HG03097 (cell line): Measurements from ENCODE around the gene SF3A1.
"Not testable (repeated sequence)": the region's sequence is repeated elsewhere in the genome, so short reads cannot be mapped to it uniquely, and the experiment has no call there.

Source experiments
- ATAC-seq: cut with Tn5 transposase; IDR thresholded peaks from one replicate; pipeline ENCODE4 v1.9.1; 2021; ENCODE audit not compliant: unreplicated experiment, low FRiP score

The SF3A1 gene

DNA sequence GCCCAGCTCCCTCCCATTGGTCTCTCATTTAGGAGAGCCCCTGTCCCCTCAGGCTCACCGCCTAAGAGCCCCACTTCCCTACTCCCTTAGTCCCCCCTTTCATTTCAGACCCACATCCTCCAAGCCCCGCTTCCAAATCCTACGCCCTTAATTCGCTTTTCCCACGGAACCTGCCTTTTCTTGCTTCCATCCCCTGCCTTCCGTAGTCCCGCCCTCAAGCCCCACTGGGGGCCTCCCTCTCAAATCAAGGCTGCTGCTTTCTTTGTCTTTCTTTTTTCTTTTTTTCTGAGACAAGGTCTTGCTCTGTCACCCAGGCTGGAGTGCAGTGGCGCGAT lies 509 bp upstream of the SF3A1 start:
- ATAC-seq = no peak

DNA sequence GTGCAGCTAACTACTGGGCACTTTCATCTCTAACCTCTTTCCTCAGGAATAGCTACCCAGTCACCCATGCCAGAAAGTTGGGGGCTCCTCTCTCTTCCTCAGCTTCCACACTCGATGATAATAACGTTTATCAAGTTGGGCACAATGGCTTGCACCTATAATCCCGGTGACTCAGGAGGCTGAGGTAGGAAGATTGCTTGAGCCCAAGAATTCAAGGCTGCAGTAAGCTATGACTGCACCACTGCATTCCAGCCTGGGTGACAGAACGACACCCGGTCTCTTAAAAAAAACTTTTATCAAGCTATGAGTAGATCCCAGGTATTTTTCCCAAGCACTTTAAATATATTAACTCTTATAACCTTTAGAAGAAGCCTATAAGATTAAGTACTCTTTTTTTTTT lies 2.0 kb downstream of the SF3A1 start:
- no peak for ATAC-seq

DNA sequence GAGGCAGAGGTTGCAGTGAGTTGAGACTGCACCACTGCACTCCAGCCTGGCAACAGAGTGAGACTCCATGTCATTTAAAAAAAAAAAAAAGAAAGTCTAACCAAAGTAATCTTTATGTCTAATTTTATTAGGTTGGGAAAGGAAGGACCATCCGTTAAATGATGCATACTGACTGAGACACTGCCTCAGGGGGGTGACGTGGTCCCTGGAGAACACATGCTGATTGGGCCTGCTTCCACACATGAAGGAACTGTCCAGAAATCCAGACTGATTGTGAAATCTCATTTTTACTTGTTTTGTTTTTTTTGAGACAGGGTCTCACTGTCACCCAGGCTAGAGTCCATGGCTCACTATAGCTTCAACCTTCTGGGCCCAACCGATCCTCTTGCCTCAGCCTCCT lies 5.5 kb downstream of the SF3A1 start:
- no peak for ATAC-seq

DNA sequence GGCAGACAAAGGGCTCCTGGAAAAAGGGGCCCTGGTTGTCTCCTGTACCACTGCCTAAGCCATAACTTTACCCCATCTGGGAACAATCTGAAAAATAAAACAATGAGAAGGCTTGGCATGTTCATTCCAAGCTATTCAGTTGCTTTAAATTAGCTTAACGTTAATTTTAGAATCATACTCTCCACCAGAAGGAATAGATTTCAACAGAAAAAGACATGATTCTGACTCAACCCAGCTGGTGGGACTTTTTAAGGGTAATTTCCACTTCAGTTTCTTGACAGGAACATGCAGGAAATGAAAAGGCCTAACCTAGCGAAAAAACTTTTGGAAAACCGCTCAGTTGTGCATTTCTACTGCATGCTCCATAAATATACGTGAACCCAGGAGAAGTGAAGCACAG lies 7.9 kb downstream of the SF3A1 start:
- ATAC-seq = no peak

DNA sequence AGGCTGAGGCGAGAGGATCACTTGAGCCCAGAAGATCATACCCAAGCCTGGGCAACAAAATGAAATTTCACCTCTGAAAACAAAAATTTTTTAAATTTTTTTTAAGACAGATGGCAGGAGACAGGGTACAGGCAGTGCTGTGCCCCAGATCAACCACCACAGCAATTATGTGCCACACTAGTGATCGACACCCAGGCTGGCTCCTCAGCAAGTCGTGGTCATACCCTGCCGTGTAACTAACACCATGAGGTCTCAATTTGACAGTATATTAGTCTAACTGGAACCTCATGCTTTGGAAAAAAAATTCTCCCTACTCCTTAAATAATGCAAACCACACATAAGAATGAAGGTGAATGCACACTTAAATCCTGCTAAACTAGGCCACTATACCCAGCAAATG lies 8.3 kb downstream of the SF3A1 start:
- ATAC-seq = no peak

DNA sequence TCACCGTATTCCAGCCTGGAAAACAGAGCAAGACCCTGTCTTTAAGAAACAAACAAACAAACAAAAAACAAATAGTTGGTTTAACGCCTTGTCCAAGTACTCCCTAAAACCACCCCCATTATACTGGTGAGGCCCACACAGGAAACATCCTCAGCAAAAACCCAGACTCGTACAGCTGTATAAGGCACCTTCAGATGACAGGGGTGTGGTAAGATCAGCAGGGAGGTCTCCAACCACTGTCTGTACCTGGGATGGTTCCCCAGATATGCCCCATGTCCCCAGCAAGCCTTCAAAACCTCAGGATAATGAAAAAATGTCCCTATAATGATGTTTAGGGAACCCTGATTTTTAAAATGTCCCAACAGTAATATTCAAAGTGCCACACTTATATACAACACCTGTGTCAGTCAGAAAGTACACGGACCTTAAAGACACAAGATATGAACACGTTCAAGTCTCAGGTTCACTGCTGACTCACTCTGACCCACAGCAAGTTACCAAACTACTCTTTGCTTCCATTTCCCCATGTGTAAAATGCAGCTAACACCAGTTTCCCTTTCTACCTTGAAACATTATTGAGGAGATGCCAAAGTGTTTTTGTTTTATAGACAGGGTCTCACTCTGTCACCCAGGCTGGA lies 9.3 kb downstream of the SF3A1 start:
- ATAC-seq = no peak

DNA sequence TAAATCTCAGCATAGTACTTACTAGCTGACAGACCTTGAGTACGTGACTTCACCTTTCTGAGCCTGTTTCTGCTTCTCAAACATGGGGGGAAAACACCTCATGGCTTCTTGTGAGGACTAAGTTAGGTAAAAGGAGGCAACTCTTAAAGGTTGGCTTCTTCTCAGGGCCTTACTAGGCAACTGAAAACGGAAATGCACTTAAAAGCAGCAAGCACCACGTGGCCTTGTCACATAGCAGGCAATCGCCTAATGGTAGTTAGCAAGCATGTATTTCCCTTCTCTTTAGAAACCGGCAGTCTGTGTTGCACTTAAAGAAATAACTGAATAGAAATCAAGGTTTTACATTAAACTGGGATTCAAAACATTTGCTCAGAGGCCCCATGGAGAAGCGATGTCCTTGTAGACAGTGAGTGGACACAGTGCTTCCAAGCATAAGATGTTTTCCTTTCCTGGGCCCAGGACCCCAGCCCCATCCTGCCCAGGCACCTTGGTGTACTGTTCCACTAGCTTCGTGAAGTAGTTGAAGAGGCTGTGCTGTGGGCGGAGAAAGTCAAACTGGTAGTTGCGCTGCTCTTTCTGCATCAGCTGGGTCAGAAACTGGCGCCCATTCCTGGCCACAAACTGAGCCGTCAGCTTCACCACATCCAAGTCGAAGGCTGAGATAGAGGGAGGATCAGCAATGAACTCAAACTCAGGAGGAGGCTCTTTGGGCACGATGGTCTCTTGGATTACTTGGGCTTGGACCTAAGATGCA lies 12.1 kb downstream of the SF3A1 start:
- ATAC-seq = no peak

DNA sequence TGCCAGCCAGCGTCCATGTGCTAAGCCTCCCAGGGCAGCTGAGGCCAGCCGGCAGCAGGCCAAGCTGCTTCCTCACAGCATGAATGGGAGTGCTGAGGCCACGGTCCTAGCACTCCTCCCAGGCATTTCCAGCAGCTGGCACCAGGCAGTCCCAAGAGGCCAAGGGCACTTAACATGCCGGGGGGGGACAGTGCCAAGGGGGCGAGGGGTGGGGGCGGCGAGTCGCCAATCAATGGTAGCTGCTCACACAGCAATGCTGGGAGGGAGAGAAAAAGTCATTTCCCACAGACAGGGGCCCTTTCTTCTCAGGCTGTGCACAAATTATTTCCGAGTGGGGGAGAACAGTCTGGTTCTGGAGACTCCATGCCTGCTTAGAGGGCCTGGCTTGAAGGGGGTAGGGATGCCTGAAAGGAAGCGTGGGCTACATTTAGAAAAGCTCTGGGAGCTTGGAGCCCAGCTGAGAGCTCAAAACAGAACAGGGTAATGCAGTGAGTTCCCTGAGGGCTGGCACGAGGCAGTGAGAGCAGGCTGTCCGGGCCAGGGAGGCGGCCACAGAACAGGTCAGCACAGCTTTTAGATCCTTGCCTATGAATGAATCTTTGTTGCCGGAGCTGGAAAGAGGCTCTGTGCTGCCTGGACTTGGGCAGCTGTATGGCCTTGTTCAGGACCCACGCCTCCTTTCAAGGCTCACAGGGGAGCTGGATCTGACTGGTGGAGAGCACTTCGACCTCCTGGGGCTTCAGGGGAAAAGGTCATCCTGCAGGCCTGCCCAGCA lies 15.6 kb downstream of the SF3A1 start:
- no peak for ATAC-seq

DNA sequence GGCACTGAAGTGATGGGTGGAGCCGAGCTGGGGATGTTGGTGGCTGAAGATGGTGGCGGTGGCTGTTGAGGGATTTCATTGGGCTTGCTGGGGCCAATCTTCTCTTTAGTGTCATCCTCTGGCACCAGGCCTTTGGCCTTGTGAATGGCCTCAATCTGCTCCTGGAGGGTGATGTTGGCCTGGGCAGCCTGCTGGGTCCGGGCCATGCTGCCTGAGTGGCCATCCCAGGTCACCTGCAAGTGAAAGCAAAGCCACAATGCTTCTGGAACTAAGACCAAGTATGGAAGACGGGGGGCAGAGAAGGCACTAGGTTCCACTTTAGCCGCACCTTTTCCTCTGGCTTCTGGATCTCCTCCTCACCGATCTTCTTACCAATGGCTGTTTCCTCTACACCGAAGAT lies 17.9 kb downstream of the SF3A1 start:
- no peak for ATAC-seq

DNA sequence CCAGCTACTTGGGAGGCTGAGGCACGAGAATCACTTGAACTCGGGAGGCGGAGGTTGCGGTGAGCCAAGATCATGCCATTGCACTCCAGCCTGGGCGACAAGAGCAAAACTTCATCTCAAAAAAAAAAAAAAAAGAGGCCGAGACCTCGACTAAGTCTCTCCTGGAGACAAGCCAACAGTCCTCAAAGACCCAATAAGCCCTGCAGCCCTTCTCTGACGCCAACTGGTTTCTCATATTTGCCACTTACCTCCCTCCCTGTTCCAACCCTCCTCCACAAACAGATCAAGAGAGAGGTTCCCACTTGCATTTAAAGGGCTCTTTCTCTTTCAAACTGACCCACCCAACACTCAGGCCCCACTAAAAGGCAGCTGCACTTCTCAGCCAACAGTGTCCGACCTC lies 18.4 kb downstream of the SF3A1 start:
- ATAC-seq = not testable (repeated sequence)

DNA sequence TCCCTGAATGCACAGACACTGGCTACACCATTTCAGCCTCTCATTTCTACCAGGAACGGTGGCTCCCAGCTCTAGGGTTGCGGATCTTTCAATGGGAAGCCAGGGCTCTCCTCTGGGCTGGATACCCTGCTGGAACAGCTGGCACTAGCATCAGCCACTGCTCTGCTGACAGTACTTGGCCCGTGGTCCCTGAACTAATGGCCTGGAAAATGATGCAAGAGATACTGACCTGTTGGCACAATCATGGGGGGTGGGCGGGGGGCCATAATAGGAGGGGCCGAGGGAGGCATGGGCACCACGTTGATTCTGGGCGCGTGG lies 19.3 kb downstream of the SF3A1 start:
- no peak for ATAC-seq

DNA sequence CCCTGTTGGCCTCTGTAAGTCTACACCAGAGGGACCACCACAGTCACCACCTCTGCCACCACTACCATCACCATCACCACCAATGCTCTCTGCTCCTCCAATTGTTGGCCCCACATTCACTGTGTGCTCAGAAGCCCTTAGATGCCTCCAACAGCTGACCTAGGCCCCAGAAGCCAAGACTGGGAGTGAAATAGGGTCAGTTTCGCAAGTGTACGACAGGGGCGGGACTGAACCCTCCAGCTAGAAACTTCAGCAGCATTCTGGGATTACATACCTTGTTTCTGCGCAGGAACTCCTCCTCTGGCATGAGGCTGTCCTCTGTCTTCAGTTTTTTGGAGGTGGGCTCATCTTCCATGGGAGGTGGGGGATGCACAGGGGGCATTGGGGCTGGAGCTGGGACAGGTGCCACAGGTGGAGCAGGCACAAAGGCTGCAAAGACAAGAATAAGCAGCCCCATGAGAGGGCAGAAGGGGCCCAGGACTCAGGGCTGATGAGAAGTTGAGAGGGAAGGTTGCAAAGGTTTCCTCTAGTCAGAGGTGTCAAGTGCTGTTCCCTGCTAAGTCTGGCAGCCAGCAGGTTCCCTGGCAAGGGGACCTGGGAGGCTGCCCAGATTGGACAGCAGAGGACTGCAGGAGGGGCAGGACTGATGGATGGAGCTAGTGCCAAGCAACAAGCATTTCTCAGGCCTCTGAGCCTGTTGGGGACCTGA lies 19.8 kb downstream of the SF3A1 start:
- ATAC-seq = no peak

DNA sequence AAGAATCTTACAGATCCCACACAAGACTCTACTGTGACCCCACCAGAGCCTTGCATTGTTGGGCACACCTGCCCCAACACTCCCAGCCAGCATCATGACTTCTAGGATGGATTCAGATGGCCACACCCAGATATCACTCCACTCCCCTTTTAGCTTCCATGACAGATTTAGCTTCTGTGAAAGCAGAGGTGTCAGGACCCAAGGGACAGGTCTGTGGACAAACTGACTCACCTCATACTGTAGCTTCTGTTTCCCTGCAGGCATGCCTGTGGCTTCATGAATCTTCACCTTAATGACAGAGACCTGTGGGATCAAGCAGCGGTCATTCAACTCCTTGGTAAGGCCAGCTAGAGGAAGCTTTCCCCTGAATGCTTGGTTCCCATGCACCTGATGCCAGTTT lies 21.5 kb downstream of the SF3A1 start:
- no peak for ATAC-seq

DNA sequence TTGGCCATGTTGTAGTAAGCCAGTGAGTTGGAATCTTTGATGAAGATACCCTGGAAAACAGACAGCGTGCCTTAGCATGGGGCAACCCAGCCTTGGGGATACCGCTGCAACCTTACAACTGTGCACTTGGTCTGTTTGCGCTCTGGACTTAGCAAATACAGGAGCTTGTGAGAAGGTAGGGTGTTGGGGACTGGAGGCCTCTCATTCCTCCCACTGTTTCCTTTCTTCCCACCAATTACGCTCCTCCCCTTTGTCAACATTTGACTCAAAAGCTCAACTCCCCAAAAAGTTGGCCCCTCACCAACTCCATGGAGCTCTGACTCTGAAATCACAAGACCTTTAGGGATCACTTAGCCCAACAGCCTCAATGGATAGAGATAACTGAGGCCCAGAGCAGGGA lies 22.0 kb downstream of the SF3A1 start:
- ATAC-seq = no peak

DNA sequence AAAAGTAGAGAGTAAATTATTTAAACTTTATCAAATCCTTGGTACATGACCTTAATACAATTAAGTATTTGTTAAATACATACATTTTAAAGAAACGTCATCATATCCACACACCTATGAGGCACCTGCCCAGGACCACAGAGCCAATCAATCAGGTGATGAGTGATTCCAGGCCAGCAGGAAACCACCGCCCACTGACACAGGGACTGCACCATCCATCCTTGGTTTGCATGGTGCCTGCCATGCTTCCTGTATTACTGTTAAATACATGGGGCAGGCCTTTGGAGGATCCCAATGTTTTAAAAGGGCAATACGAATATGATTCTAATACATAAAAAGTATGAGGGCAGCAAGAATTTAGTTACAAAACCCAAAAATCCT lies 23.0 kb downstream of the SF3A1 start:
- no peak for ATAC-seq

DNA sequence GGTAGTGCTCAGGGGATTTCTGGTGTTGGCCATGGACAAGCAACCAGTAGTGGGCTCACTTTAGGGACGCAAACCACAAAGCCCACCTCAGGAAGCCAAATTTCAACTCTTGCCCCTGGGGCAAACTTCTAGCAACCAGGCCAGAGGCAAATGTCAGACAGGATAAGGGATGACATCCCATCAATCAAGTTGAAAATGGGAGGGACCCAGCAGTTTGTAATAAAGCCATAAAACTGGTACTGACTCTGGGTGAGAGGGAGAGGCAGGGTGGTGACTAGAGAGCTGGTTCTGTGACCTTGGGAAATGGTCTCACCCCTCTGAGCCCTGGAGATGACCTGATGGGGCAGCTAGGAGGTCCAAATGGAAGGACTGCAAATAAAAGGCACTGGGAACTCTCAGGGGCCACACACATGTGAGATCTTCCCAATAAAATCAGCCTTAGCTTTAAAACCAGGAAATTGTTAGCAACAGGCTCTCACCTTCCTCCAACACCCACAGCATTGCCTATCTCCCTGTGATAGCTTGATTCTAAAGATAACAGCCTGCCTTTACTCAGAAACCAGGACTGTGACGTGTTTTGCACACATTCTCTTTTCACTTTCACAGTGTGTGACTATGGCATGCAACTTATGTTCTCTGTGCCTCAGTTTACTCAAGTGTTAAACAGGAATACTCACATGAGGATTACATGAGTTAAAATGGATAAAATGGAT lies 23.5 kb downstream of the SF3A1 start:
- no peak for ATAC-seq

DNA sequence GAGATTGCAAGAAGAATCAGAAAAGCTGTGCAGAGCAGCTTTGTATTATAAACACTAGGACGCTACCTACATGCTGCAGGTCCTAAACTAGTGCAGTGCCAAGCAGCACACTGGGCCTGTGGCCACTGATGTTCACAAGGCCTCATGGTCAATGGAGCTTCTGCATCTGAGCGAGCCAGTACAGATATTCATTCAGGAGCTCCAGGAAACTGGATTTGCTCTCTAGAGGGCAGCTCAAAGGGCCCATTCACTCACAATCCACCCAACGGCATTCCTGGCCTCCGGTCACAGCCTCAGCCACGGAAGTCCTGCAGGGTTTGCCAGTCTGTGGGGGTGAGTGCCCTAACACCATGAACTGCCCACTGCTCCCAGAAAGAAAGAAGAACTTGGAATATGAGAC lies 24.1 kb downstream of the SF3A1 start:
- no peak for ATAC-seq

DNA sequence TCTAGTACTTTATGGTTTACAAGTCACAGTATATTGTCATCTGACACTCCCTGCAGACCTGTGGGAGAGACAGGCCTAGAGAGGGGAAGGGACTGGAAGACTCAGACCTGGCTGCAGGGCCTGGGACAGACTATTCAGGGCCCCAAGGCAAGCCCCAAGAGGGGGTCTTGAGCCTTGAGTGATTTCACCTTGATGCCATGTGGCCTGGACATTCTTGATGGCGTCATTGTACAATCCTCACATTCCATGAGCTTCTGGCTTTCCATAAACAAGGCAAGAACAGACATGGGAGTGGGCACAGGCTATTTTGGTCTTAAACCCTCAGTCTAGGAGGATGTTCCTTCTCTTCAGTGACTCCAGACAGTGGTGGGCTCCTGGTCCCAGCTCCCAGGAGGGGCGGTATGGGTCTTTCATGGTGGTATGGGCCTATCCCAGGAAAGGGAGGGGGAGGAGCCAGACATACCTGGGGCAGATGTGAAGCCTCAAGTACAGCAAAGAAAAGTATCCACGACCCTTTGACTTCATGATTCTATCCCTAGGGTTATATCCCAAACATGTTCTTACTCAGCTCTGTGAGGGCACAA lies 28.1 kb downstream of the SF3A1 start:
- no peak for ATAC-seq

DNA sequence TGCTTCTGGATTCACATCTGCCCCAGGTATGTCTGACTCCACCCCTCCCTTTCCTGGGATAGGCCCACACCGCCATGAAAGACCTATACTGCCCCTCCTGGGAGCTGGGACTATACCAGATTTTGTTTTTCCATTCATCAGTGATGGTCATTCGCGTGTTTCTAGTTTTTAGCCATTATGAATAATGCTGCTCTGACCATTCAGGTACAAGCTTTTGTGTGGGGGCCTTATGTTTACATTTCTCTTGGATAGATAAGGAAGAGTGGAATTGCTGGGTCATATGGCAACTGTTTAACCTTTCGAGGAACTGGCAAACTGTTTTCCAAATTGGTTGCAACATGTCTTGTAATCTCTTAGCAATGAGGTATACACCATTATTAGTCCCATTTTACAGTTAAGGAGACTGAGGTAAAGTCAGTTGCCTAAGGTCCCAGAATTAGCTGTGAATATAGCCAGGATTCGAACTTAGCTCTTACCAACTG lies 28.8 kb downstream of the SF3A1 start:
- no peak for ATAC-seq

DNA sequence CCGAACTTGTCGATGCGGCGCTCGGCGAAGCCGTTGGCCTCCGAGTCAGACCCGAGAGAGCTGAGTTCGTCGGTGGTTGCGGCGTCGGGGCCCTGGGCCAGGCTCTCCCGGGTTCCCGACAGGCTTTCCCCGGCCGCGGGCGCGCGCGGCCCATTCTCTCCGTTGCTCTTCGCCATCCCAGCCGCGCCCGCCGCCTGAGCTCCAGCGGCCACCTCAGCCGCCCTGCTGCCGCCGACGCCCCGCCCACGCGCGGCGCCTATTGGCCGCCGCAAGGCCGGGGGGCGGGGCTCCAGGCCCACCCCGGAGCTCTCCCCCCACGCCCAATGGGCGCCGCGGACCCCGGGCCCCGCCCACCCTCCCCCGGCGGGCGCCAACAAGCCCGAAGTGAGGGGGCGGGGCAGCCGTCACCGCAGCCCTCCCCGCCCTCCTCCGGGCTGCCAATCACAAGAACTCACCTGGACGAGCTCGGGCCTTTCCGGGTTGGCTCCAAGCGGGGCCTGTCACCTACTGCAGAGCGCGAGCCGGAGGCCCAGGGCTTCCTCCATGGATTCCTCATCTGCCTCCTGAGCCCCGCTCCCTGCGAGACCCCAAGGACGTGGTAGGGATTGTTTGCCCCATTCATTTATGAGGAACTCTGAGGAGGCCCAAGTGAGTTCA lies 29.9 kb downstream of the SF3A1 start, which contains the start of gene TBC1D10A:
TSS of gene TBC1D10A (minus strand) at position 236 of the 657 bp plus-strand sequence. CDS start at position 176, 60 bp downstream.
- peak; percentile 70 for ATAC-seq
